NCI-H526 (cell line): ENCODE measurements around the gene NIPSNAP3A.

Experiments used
- DNase-seq, 2 experiments: peaks; one replicate each; lab custom pipeline; 2025; lab: John Stamatoyannopoulos, UW

Gene NIPSNAP3A

DNA sequence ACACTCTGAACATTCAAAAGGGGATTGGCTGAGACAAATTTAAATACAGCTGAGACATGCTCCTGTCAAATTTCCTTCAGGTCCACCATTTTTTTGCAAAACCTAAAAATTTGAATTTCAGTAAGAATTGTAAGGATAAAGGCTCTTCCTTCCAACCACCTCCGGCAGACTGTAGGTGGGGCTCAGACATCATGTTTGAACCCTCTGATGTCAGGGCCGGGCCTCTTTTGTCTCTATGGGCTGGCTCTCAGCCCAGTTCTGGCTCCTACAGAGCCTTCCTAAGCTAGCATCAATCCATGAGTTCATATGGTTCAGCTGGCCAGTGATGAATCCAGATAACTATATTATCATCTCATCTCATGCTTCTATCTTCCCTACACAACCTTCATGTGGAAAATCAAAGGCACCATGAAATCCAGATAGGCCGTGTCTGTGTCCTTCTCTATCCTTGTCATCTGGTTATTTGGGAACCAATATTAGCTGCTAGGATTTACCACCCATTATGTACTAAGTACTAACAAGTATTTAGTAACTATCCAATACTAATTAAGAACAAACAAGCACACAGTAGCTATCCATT is 60.6 kb downstream of the NIPSNAP3A start:
- peak in 1 of 2 experiments; percentile 3 for DNase-seq
